Choroid plexus epithelial cell (primary cell): ENCODE data around the gene ICAM5.
"Not testable (repeated sequence)": the region's sequence is repeated elsewhere in the genome, so short reads cannot be mapped to it uniquely, and the experiment has no call there.

Experiments
- DNase-seq: peaks from one replicate; pipeline ENCODE4 v3.0.0-alpha.2; 2010; ENCODE audit warnings: low read depth
- H3K4me3 ChIP-seq: 2 replicates; pipeline ENCODE4 v1.5.1; 2011; ENCODE audit warnings: low read depth, mild to moderate bottlenecking, control low read depth, low read length, moderate library complexity
- TF ChIP-seq, protein P1 (sequence below): conservative IDR thresholded peaks from 2 replicates; pipeline ENCODE4 v1.5.1; 2011; ENCODE audit warnings: low read depth, mild to moderate bottlenecking, control low read depth, inconsistent platforms, low read length, moderate library complexity

Gene ICAM5

DNA sequence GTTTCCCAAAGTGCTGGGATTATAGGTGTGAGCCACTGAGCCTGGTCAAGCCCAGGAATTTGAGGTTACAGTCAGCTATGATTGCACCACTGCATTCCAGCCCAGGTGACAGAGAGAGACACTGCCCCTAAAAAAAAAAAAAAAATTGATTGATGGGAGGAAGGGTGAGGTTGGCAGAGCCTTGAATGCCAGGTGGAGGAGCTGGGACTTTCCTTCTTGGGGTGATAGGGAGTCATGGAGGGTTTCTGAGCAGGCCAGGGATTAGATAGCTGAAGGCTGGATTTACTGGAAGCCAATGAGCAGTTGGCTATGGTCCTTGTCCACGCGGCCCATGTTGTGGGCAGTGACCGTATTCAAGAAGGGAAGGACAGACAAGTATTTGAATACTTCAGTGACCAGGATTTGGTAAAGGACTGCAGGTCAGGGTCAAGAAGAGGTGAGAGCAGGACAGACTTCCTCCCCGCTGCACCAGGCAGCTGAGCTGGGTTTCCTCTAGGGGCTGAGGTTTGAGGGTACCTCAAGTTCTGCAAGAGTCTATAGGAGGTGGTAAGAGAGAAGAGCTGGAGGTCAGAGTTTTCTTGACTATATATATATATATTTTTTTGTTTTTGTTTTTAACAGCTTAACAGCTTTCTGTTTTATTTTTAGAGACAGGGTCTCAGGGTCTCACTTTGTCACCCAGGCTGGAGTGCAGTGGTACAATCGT, 9.9 kb upstream of the ICAM5 start:
- H3K4me3 ChIP-seq = no peak overlapping the region
- TF ChIP-seq, protein P1, sequence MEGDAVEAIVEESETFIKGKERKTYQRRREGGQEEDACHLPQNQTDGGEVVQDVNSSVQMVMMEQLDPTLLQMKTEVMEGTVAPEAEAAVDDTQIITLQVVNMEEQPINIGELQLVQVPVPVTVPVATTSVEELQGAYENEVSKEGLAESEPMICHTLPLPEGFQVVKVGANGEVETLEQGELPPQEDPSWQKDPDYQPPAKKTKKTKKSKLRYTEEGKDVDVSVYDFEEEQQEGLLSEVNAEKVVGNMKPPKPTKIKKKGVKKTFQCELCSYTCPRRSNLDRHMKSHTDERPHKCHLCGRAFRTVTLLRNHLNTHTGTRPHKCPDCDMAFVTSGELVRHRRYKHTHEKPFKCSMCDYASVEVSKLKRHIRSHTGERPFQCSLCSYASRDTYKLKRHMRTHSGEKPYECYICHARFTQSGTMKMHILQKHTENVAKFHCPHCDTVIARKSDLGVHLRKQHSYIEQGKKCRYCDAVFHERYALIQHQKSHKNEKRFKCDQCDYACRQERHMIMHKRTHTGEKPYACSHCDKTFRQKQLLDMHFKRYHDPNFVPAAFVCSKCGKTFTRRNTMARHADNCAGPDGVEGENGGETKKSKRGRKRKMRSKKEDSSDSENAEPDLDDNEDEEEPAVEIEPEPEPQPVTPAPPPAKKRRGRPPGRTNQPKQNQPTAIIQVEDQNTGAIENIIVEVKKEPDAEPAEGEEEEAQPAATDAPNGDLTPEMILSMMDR = no peak
- DNase-seq = no peak

DNA sequence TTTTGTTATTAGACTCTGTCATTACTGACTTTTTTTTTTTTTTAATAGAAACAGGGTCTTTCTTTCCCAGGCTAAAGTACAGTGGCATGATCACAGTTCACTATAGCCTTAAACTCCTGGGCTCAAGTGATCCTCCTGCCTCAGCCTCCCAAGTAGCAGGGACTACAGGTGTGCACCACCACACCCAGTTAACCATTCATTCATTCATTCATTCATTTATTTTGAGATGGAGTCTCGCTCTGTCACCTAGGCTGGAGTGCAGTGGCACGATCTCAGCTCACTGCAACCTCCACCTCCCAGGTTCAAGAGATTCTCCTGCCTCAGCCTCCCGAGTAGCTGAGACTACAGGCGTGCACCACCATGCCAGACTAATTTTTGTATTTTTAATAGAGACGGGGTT, 7.7 kb upstream of the ICAM5 start:
- not testable (repeated sequence) for H3K4me3 ChIP-seq, DNase-seq

DNA sequence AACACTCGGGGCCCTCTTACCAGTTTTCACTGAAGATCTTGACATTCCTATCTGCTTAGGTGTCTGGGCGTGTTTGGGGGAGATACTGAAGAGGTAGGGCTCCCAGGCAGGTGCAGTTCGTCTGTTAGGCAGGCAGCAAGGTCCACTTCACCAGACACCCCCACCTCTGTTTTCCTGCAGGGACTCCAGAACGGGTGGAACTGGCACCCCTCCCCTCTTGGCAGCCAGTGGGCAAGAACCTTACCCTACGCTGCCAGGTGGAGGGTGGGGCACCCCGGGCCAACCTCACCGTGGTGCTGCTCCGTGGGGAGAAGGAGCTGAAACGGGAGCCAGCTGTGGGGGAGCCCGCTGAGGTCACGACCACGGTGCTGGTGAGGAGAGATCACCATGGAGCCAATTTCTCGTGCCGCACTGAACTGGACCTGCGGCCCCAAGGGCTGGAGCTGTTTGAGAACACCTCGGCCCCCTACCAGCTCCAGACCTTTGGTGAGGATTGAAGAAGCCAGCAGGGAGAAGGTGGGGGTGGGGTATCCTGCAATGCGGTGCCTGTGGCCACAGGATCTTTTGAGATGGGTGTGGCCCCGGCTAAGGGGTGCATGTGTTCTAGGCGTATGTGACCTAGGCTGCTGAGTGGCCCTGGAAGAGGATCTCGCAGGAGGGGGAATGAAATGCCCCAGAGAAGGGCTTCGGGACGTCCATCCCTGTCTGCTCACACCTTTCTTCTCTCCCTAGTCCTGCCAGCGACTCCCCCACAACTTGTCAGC, 6.3 kb upstream of the ICAM5 start:
- no peak overlapping the region for H3K4me3 ChIP-seq
- no peak for DNase-seq
- TF ChIP-seq, protein P1 = no peak

DNA sequence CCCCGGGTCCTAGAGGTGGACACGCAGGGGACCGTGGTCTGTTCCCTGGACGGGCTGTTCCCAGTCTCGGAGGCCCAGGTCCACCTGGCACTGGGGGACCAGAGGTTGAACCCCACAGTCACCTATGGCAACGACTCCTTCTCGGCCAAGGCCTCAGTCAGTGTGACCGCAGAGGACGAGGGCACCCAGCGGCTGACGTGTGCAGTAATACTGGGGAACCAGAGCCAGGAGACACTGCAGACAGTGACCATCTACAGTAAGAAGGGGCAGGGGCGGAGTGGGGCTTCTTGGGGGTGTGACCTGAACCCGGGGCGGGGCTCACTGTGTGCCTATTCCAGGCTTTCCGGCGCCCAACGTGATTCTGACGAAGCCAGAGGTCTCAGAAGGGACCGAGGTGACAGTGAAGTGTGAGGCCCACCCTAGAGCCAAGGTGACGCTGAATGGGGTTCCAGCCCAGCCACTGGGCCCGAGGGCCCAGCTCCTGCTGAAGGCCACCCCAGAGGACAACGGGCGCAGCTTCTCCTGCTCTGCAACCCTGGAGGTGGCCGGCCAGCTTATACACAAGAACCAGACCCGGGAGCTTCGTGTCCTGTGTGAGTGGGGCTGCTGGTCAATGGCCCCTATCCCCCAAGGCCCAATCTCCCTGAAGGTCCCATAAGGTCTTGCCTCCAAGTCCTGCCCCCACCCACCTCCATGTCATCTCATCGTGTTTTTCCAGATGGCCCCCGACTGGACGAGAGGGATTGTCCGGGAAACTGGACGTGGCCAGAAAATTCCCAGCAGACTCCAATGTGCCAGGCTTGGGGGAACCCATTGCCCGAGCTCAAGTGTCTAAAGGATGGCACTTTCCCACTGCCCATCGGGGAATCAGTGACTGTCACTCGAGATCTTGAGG, 5.4 kb upstream of the ICAM5 start:
- no peak for DNase-seq
- TF ChIP-seq, protein P1 = no peak

DNA sequence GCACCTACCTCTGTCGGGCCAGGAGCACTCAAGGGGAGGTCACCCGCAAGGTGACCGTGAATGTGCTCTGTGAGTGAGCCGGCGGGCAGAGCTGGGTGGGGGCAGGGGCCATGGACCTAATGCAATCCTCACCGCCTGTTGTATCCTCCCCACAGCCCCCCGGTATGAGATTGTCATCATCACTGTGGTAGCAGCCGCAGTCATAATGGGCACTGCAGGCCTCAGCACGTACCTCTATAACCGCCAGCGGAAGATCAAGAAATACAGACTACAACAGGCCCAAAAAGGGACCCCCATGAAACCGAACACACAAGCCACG, 4.8 kb upstream of the ICAM5 start:
- no peak overlapping the region for H3K4me3 ChIP-seq
- DNase-seq = no peak
- TF ChIP-seq, protein P1 = no peak

More for the DNA sequence above, 5.4 kb upstream of the ICAM5 start:
- no peak overlapping the region for H3K4me3 ChIP-seq

DNA sequence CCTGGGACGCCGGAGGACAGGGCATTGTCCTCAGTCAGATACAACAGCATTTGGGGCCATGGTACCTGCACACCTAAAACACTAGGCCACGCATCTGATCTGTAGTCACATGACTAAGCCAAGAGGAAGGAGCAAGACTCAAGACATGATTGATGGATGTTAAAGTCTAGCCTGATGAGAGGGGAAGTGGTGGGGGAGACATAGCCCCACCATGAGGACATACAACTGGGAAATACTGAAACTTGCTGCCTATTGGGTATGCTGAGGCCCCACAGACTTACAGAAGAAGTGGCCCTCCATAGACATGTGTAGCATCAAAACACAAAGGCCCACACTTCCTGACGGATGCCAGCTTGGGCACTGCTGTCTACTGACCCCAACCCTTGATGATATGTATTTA, 4.4 kb upstream of the ICAM5 start:
- H3K4me3 ChIP-seq = no peak overlapping the region
- TF ChIP-seq, protein P1 = no peak
- DNase-seq = no peak

DNA sequence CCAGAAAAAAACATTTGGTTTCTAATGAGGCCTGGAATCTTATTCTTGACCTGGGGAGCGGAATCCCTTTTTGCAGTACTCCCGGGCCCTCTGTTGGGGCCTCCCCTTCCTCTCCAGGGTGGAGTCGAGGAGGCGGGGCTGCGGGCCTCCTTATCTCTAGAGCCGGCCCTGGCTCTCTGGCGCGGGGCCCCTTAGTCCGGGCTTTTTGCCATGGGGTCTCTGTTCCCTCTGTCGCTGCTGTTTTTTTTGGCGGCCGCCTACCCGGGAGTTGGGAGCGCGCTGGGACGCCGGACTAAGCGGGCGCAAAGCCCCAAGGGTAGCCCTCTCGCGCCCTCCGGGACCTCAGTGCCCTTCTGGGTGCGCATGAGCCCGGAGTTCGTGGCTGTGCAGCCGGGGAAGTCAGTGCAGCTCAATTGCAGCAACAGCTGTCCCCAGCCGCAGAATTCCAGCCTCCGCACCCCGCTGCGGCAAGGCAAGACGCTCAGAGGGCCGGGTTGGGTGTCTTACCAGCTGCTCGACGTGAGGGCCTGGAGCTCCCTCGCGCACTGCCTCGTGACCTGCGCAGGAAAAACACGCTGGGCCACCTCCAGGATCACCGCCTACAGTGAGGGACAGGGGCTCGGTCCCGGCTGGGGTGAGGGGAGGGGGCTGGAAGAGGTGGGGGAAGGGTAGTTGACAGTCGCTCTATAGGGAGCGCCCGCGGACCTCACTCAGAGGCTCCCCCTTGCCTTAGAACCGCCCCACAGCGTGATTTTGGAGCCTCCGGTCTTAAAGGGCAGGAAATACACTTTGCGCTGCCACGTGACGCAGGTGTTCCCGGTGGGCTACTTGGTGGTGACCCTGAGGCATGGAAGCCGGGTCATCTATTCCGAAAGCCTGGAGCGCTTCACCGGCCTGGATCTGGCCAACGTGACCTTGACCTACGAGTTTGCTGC, 2.7 kb upstream of the ICAM5 start, which contains the start of gene ICAM4:
TSS of gene ICAM4 (plus strand) at position 153 of the 935 bp plus-strand sequence. CDS start at position 211, 58 bp downstream.
- TF ChIP-seq, protein P1 = no peak
- peak; percentile 92 for DNase-seq
- peak within 1 kb of the TSS; percentile 12 for H3K4me3 ChIP-seq
